CD4-positive, alpha-beta T cell treated with Interferon alpha-2 for 1 hour (primary cell): ENCODE results near the gene ZBTB43.
A peak's percentile ranks its signal among the peaks of the same experiment; 100 is the strongest.
"Not testable (repeated sequence)": the region's sequence is repeated elsewhere in the genome, so short reads cannot be mapped to it uniquely, and the experiment has no call there.

Source experiments
- DNase-seq, 2 donors: peaks; one replicate each; pipeline ENCODE4 v3.0.0-alpha.2; 2020 to 2022

ZBTB43 gene

DNA sequence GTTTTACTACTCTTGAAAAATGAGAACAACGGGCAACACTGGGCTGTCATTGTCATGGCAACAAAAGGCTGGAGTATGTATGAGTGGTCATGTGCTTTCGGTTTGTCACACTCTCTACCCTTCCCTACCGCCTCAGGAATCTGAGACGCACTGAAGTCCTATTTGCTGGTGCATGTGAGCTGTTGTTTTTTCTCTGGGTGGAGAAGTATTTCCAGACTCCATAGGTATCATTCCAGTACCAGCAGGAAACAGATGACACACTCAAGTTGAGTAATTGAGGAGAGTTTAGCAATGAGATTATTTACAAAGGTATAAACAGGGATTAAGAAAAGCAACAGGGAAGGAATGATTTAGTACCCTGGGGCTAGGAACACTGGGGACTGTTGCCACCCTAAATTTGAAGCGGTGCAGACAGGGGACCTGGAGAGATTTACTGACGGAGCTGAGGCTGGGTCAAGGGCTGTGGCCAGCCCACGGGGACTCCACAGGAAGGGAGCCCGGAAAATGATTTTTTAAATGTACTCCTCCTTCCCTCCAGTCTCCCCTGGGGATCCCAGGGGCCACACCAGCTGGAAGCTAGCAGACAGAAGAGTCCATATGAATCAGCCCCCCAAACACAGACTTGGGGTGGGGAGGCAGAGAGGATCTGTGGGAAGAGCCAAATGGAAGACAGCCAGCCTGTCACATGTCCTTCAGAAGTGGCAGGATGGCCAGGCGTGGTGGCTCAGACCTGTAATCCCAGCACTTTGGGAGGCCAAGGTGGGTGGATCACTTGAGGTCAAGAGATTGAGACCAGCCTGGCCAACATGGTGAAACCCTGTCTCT lies 13.2 kb upstream of the ZBTB43 start:
- no peak for DNase-seq

DNA sequence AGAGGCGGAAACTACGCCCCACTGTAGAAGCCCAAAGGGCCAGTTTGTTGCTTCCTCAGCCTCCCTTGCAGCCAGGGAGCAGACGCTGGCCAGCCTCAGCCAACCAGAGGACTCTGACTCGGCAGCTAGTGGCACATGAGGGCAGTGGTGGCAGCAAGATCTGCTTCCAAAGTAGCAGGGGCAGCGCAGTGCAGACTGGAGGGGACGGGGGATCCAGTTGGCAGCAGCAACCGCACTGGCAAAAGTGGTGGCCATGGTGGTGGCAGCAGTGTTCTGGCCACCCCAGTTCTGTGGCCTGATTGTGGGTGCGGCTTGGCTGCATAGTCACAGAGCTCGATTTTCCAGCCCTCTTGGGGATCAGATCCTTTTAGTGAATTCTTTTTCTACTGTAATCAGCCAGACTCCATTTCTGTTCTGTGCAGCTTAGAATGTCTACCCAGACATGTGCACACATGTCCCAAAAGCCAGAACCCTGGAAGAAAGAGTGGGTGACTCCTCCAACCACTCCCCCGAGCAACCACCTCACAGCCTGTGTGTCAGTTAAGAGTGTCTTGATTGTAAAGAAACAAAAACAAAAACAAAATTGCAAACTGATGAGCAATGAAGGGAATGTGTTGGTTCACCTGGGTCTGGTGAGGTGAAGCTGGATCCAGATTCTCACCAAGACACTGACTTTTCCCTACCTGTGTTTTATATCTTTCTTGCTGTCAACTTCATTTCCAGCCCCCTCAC lies 11.0 kb upstream of the ZBTB43 start:
- no peak for DNase-seq

DNA sequence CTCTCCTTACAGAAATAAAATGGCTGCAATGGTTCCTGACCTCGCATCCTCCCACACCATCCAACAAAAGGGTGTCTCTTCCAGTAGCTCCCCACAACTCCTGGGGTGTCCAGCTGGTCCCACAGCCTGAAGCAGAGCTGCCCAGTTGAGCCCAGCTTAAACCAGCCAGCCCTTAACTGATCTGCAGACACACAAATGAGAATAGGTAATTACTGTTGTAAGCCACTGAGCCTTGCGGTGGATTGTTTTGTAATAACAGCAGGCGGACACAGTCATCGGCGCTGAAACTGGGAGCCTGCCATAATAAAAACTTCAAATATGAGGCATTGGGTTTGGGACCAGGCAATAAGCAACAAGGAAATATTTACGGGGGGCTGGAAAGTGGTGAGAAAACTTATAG lies 10.4 kb upstream of the ZBTB43 start:
- no peak for DNase-seq

DNA sequence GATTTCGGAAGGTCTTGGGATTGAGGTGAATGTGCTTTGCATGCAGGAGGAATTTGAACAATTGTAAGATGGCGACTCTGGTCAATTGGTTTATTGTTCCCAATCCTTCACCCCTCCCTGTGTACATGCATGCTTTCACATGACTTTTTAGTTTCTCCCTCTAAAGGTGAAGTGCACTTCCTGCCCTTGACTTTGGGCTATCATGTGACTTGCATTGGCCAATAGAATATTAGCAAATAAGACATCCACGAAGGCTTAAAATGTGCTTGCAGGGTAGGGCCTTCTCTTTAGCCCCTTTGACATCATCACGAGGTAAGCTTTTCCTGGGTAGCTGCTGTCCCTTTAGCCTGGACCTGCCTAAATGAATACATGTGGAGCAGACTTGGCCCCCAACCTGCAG lies 8.1 kb upstream of the ZBTB43 start:
- no peak for DNase-seq

DNA sequence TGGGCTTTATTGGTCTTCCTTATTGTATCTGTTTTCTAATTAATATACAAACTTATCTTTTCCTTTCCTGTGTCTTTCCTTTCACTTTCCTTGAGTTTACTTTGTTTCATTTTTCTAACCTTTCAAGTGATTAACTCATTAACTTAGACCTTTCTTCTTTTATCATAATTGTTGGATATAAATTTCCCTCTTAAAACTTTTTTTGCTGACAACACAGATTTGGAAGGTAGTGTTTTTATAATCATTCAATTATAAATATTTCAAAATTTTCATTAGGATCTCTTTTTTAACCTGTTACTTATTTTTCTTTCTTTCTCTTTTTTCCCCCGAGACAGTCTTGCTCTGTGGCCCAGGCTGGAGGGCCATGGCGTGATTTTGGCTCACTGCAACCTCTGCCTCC lies 6.9 kb upstream of the ZBTB43 start:
- DNase-seq, result no peak

DNA sequence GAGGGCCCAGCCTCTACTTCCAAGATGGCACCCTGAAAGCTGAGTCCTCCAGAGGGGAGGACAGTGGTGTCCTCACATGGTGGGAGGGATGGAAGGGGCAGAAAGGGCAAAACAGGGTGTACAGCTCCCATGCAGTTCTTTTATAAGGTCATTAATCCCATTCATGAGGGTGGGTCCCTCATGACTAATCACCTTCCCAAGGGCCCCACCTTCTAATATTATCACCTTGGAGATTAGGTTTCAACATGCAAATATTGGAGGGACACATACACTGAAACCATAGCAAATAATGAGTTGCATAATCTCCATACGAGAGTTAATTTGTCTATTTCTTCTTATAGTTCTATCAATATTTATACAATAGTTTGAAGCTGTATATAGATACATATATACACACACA lies 5.8 kb upstream of the ZBTB43 start:
- no peak for DNase-seq

DNA sequence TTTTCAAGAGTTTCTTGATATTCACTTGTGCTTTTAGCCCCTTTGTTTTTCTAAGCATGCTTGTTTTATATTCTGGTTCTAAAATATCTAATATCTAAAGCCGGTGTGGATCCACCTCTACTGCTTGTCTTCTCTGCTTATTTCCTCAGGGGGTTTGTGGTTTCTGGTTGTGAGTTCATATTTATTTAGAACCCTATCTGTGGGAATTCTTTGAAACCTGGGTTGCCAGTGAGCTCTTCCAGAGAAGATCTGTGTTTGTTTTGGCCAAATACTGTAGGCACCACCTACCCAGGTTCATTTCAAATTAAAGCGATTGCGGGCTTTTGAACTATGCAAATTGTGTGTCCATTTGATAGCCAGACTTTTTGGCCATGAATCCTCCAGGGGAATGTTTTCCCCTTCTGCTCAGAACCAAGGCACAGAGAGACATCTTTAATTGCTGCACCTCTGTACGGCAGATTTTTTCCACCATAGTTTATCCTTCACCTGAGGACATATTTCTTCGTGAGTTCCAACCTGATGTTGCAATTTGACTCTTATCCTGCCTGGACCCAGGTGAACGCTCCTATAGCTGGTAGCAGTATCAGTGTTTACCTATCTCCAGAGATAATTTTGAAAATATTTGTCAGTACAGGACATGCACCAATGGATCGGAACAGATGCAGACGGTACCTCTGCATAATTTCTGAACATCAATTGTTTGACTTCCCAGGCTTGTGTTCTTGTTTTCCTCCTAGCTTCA lies 2.4 kb upstream of the ZBTB43 start:
- DNase-seq, result no peak

DNA sequence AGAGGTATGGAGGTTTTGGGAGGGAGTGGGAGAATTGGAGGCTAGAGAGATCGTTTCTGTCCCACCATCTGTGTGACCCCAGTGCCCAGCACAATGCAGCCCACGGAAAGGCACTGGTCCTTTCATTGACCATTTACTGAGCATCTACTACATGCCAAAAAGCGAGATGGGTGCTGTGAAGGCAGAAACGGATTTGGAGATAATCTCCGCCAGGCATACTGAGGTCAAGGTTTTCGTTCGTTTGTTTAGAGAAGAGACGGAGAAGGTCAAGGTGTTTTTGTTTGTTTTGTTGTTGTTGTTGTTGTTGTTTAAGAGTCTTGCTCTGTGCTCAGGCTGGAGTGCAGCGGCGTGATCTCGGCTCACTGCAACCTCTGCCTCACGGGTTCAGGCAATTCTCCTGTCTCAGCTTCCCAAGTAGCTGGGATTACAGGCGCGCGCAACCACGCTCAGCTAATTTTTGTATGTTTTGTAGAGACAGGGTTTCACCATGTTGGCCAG lies 593 bp upstream of the ZBTB43 start:
- no peak for DNase-seq

DNA sequence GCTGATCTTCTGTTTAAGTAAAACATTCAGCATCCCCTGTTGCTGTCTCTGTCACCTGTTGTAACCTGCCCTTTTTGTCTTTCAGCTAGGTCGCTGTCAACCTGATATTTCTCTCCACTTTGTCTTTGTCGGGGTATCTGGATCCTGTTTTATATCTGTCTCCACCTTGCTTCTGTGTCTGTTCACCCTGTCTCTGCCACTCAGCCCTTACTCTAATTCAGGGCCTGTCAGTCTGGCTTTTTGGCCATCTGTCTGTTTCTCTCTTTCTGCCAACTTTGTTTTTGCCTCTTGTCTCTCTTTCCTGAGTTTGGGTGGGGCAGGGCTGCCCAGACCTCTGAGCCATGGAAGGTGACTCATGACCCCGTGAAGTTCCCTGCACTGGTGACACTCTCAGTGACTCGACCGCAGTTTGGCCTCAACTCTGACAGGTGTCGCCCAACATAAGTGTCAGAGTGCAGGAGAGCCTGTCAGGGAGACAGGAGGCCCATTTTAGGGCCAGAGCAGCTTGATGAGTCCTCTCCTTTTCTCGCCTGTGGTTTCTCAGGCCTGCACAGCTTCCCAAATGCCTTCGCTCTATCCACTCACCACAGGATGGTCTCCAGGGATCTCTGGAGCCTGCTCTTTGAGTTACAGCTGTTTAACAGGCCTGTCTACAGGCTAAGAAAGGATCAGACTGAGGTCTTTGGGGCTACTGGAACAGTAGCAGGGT lies 868 bp downstream of the ZBTB43 start:
- DNase-seq, result peak; percentile 84 to 85

DNA sequence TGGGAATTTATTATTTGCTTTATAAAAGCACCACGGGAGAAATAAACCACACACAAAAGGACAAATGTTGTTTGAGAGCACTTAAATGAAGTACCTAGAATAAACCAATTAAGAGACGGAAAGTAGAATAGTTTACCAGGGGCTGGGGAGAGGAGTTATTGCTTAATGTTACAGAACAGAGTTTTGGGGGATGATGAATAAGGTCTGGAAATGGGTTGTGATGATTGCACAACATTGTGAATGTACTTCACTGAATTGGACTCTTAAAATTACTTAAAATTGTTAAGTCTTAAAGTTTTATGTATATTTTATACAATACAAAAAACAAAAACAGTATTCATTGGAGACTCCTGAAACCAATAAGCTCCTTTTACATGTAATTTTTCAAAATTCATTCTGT lies 1.5 kb downstream of the ZBTB43 start:
- DNase-seq, result no peak

DNA sequence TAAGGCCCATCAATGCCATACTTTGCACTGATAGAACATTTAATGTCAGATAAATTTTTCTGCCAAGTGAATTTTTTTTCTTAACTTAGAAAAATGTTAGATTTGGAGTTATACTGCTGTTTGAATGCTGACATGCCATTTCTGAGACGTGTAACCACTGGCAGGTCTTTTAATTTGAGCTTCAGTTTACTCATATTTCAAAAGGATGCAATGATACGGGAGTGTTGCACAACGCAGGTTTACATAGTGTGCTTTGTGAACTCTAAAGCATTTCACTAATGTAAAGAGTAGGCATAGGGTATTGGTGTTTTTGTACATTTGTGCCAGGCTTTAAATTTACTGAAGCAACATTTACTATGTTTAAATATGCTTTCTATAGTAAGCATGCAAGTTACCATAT lies 4.2 kb downstream of the ZBTB43 start:
- no peak for DNase-seq

DNA sequence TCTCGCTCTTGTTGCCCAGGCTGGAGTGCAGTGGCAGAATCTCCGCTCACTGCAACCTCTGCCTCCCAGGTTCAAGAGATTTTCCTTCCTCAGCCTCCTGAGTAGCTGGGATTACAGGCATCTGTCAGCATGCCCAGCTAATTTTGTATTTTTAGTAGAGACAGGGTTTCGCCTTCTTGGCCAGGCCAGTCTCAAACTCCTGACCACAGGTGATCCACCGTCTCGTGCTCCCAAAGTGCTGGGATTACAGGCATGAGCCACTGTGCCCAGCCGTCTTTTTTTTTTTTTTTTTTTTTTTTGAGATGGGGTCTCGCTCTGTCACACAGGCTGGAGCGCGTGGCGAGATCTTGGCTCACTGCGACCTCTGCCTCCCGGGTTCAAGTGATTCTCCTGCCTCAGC lies 5.4 kb downstream of the ZBTB43 start:
- DNase-seq, result not testable (repeated sequence)

DNA sequence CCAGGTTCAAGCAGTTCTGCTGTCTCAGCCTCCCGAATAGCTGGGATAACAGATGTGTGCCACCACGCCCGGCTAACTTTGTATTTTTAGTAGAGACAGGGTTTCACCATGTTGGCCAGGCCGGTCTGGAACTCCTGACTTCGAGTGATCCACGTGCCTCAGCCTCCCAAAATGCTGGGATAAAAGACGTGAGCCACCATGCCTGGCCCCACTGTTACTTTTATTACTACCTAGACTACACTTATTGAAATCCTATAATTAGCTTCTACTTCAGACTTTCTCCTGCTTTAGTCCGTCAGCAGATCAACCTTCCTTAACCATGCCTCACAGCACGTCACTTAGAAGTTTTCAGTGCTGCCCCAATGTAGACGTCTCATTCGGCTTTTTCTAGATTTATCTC lies 8.2 kb downstream of the ZBTB43 start:
- no peak for DNase-seq

DNA sequence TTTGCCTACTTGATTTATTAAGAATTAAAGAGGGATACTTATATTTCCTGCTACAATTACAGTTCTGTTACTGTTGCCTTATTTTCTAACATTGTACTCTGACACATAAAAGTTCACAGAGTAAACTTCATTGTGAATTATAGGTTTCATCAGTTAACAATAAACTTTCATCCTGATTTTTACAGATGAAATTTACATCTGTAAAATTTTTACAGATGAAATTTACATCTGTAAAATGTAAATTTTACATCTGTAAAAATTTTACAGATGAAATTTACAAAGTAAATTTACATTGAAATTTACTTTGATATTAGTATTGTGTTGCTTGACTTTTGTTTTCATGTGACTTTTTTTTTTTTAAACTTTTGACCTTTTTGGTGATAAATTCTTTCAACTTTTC lies 9.3 kb downstream of the ZBTB43 start:
- no peak for DNase-seq

DNA sequence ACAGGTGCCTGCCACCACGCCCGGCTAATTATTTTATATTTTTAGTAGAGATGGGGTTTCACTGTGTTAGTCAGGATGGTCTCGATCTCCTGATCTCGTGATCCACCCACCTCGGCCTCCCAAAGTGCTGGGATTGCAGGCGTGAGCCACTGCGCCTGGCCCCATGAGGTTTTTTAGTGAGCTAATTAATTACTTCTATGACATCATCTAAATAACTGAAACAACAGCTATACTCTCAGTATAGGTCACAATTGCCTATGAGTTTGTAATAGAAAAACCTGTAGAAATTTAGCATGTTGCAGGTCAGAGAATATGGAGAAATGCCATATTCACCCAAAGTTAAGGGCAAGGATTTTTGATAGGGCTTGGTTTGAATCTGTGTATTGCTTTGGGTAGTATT lies 12.8 kb downstream of the ZBTB43 start:
- DNase-seq, result not testable (repeated sequence)

DNA sequence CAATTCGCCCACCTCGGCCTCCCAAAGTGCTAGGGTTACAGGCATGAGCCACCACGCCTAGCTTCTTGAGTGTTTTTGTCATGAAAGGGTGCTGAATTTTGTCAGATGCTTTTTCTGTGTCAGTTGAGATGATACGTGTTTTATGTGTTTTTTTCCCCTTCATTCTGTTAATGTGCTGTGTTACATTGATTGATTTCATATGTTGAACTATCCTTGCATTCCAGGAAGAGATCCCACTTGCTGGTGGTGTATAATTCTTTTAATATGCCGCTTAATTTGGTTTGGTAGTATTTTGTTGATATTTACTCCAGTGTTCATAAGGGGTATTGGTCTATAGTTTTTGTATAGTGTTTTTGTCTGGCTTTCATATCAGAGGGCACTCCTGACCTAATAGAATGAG lies 13.6 kb downstream of the ZBTB43 start:
- DNase-seq, result no peak

DNA sequence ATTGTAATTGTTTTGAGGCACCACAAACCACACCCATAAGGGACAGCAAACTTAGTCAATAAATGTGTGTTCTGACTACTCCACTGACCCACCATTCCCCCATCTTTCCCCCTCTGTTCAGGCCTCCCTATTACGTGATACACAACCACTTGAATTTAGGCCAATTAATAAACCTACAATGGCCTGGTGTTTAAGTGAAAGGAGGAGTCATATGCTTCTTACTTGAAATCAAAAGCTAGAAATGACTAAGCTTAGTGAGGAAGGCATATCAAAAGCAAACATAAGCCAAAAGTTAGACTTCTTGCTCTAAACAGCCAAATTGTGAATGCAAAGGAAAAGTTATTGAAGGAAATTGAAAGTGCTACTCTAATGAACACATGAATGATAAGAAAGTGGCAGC lies 14.6 kb downstream of the ZBTB43 start:
- DNase-seq, result no peak

DNA sequence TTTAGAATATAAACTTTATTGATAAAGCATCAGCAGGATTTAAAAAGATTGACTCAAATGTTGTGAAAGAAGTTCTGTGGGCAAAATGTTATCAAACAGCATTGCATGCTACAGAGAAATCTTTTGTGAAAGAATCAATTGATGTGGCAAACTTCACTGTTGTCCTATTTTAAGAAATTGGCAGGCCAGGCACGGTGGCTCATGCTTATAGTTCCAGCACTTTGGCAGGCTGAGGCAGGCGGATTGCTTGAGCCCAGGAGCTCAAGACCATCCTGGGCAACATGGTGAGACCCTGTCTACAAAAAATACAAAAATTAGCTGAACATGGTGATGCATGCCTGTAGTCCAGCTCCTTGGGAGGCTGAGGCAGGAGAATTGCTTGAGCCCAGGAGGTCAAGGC lies 17.4 kb downstream of the ZBTB43 start:
- DNase-seq, result no peak

DNA sequence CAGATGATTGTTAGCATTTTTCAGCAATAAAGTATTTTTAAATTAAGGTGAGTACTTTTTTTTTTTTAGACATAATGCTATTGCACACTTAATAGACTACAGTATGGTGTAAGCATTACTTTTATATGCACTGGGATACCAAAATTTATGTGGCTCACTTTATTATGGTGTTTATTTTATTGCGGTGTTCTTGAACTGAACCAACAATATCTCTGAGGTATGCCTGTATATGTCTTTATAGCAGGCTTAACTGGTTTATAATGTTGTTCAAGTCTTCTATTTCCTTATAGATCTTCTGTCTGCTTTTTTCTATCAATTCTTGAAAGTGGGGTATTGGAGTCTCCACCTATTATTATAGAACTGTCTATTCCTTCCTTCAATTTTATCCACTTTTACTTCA lies 18.0 kb downstream of the ZBTB43 start:
- DNase-seq, result no peak

DNA sequence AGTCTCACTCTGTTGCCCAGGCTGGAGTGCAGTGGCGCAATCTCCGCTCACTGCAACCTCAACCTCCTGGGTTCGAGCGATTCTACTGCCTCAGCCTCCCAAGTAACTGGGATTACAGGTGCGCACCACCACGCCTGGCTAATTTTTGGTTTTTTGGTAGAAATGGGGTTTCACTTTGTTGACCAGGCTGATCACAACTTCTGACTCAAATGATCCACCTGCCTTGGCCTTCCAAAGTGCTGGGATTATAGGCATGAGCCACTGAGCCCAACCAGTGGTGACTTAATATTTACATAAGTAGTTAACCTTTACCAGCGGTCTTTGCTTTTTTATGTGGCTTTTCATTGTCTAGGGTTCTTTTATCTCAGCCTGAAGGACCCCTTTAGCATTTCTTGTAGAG lies 19.2 kb downstream of the ZBTB43 start:
- DNase-seq, result not testable (repeated sequence)

DNA sequence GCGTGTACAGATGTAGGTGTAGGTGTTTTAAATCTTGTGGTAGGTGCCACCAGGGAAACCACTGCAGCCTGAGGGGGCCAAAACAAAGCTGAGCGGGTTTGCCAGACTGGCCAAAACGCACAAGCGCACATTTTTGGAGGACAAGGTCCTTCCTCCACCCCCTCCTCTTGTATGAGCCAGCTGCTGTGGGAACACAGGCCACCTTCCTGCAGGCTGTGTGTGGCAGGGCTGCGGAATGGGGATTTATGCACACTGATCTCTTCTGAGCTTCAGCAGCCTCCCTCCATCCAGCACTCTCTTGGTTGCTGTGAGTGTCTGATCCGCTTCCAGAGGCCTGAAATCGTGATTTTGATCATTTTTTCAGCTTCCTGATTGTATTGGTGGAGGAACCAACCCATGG lies 22.4 kb downstream of the ZBTB43 start:
- DNase-seq, result no peak

DNA sequence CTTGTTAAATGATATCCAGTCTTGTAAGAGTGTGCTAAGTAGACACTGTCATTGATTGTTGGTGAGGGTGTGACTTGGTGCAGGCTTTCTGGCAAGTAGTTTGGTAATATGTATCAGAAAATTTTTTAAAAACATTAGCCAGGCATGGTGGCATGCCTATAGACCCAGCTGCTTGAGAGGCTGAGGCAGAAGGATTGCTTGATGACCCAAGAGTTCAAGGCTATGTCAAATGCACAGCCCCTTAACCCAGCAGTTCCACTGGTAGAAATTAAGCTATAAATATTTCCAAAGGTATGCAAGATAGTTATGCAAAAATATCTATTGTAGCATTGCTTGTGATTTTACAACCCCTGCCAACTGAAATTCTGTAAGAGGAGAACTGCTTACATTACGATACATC lies 24.2 kb downstream of the ZBTB43 start:
- DNase-seq, result no peak

DNA sequence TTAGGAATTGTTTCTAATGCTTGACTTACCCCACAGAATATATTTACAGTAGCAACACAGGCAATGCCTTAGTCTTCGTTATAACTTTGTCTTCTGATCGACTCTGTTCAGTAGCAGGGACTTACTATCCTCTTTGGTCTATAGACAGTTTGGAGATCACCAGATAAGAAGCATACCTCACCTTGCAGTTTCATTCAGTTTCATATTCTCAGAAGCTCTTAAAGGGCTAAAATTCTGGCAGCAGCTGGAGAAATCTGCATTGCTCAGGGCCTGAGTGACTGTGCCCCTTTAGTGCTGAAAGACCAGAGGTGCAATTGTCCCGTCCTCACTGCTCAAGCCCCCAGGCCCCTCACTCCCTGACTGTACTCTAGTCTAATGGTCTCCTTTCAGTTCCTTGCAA lies 26.0 kb downstream of the ZBTB43 start:
- no peak for DNase-seq
